Activated T-helper 1 cell treated with anti-CD3 and anti-CD28 coated beads, Interleukin-2, amount 50 U/mL, for 16 hours (primary cell): ENCODE measurements around the gene ANXA2R.
"Not testable (repeated sequence)": the region's sequence is repeated elsewhere in the genome, so short reads cannot be mapped to it uniquely, and the experiment has no call there.

Source experiments
- DNase-seq, 2 donors: peaks; one replicate each; pipeline ENCODE4 v3.0.0-alpha.2; 2020; ENCODE audit warnings: low read depth in 1 of 2, low spot score in 1 of 2

ANXA2R gene

GRCh38 chr5:43061352-43062075, 21.4 kb upstream of the ANXA2R start:
- DNase-seq = no peak

- not testable (repeated sequence) for DNase-seq
These were observed 19.9 kb upstream of the ANXA2R start for GRCh38 chr5:43060020-43060419.

- not testable (repeated sequence) for DNase-seq
These were observed 15.0 kb upstream of the ANXA2R start for GRCh38 chr5:43055098-43055497.

GRCh38 chr5:43051684-43052083, 11.6 kb upstream of the ANXA2R start:
- DNase-seq = no peak

- DNase-seq = no peak
These were observed 10.3 kb upstream of the ANXA2R start for GRCh38 chr5:43050384-43050783.

GRCh38 chr5:43049236-43049635, 9.1 kb upstream of the ANXA2R start:
- no peak for DNase-seq

- DNase-seq = no peak
These were observed 6.4 kb upstream of the ANXA2R start for GRCh38 chr5:43046474-43046873.

- no peak for DNase-seq
These were observed 5.1 kb upstream of the ANXA2R start for GRCh38 chr5:43045236-43045635.

GRCh38 chr5:43044181-43044914, 4.2 kb upstream of the ANXA2R start:
- no peak for DNase-seq

- DNase-seq = no peak
These were observed 3.3 kb upstream of the ANXA2R start for GRCh38 chr5:43043400-43043756.

- peak; percentile 37 to 40 for DNase-seq
These were observed 2.7 kb upstream of the ANXA2R start for GRCh38 chr5:43042626-43043399.

- DNase-seq = peak; percentile 54 to 72
These were observed 2.1 kb upstream of the ANXA2R start for GRCh38 chr5:43042176-43042625.

- DNase-seq = peak in 1 of 2 donors; percentile 46
These were observed 1.6 kb upstream of the ANXA2R start for GRCh38 chr5:43041669-43042175.

- DNase-seq = no peak
These were observed 1.1 kb upstream of the ANXA2R start for GRCh38 chr5:43041110-43041668.

GRCh38 chr5:43039471-43040286, 440 bp downstream of the ANXA2R start:
- DNase-seq = peak; percentile 43 to 47

- no peak for DNase-seq
These were observed 1.0 kb downstream of the ANXA2R start for GRCh38 chr5:43039152-43039470.

- DNase-seq = no peak
These were observed 1.6 kb downstream of the ANXA2R start for GRCh38 chr5:43038496-43038989.

GRCh38 chr5:43037636-43038495, 2.3 kb downstream of the ANXA2R start:
- DNase-seq = no peak

GRCh38 chr5:43036856-43037635, 3.1 kb downstream of the ANXA2R start:
- no peak for DNase-seq
